ENCODE measurements around the gene IRX4. TPM values are rescaled to one million over a fixed set of nuclear protein-coding genes. Genes with fewer than 3 reads are reported as not detected.

IRX4 gene
- not detected for total RNA-seq

- Histone ChIP-seq H3K9me3 (peaks cover 0 to 4% (median 0%) of the 10 kb centered on the region in 4 donors), H3K4me1 (peaks cover 0 to 25% (median 6%) of the 10 kb centered on the region in 4 donors), H3K27me3 (peaks cover 0 to 82% of the 10 kb centered on the region in 2 donors), H3K36me3 (no peaks in the 10 kb centered on the region), H3K4me3 (peak within 1 kb of the TSS in 2 of 4 donors; percentile 6 to 21), H3K27ac (no peak within 1 kb of the TSS)
- TF ChIP-seq POLR2A (IDR thresholded peaks at IDR 0.05) (no peak), CTCF (IDR thresholded peaks at IDR 0.05) (no peak)
- DNase-seq, result no peak
Observed at GRCh38 chr5:1882337-1883119, at the start of gene IRX4. IRX4 (minus strand) TSS chr5:1882925; CDS start chr5:1882647, 278 bp downstream.

- H3K4me3 ChIP-seq, result peak overlapping the region in 2 of 4 donors; percentile 1 to 44
- TF ChIP-seq CTCF (IDR thresholded peaks at IDR 0.05) (no peak), POLR2A (IDR thresholded peaks at IDR 0.05) (no peak)
Observed at GRCh38 chr5:1931604-1932231, 49.0 kb upstream of the IRX4 start.

DNA sequence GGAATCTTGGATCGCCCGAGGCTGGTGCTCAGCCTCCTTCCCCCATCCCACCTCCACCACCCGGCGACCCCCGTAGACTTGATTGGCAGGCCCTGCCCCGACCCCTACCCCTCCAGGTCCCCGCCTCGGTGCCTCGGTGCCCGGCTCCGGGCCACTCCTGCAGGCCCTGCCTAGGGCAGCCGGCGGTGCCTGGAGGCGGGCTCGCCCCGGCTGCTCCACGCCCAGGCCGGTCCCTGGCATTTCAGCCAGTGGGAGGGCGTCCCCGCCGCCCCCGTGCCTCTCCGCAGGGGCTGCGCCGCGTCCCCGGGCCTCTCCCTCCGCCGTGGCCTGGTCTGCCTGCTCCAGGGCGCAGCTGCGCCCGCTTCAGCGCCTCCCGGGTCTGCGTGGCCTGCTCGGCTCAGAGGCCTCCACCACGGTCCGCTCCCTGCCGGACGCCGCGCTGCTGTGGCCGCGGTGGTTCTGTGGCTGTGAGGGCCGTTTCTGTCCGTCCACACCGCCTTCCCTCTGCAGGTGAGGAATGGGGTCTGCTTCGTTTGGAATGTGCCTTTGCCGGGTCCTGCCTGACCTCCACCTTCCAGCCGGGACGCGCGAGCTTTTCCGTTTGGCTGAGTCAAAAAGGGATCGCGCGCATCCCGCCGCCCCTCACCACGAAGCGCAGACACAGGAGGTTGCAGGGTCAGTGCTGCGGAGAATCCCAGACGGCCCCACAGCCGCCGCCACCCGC lies 48.3 kb upstream of the IRX4 start:
- no peak for DNase-seq
- Histone ChIP-seq H3K4me1 (peaks cover 0 to 6% (median 0%) of the 10 kb centered on the region in 4 donors), H3K36me3 (no peaks in the 10 kb centered on the region), H3K27ac (peak overlapping the region in 2 of 4 donors; percentile 35 to 54), H3K27me3 (peaks cover 0 to 13% of the 10 kb centered on the region in 2 donors), H3K4me3 (peak overlapping the region in 3 of 4 donors; percentile 1 to 44 (median 22)), H3K9me3 (peaks cover 0 to 7% (median 0%) of the 10 kb centered on the region in 4 donors)
- no peak for TF ChIP-seq POLR2A (IDR thresholded peaks at IDR 0.05)
- no peak for TF ChIP-seq CTCF (IDR thresholded peaks at IDR 0.05)

More at GRCh38 chr5:1931604-1932231, 49.0 kb upstream of the IRX4 start:
- DNase-seq, result no peak
- H3K4me1 ChIP-seq, result peaks cover 0 to 6% (median 0%) of the 10 kb centered on the region in 4 donors
- peaks cover 0 to 13% of the 10 kb centered on the region in 2 donors for H3K27me3 ChIP-seq
- peaks cover 0 to 7% (median 0%) of the 10 kb centered on the region in 4 donors for H3K9me3 ChIP-seq
- H3K36me3 ChIP-seq, result no peaks in the 10 kb centered on the region
- peak overlapping the region in 2 of 4 donors; percentile 35 to 54 for H3K27ac ChIP-seq

DNA sequence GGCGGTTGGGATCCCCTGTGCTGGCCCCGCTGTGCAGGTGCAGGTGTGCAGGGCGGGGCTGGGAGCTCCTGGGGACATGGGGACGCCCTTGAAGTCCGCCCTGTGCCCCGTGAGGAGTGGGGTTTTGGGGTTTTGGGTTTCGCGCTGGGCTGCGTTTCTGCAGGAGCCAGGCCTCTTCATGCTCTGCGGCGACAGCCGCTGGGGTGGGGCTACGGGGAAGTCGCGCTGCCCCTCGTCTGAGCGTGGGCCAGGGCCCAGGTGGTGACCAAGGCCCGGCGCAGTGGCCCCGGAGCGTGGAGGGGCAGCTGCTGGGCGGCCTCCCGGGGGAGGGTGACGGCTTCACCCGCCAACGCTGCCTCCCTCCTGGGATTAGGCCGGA lies 47.8 kb upstream of the IRX4 start:
- Histone ChIP-seq H3K27ac (peak overlapping the region in 2 of 4 donors; percentile 35 to 54), H3K4me1 (peaks cover 0 to 6% (median 0%) of the 10 kb centered on the region in 4 donors), H3K4me3 (peak overlapping the region in 1 of 4 donors; percentile 44), H3K9me3 (peaks cover 0 to 7% (median 0%) of the 10 kb centered on the region in 4 donors), H3K36me3 (no peaks in the 10 kb centered on the region), H3K27me3 (peaks cover 0 to 13% of the 10 kb centered on the region in 2 donors)
- no peak for DNase-seq
- no peak for TF ChIP-seq POLR2A (IDR thresholded peaks at IDR 0.05)
- TF ChIP-seq CTCF (IDR thresholded peaks at IDR 0.05), result no peak
